Right lobe of liver (tissue), 6 donors: ENCODE results near the gene ZFAND6. TPM values are rescaled to one million over a fixed set of nuclear protein-coding genes. Genes with fewer than 3 reads are reported as not detected.

ENCODE experiments used
- ATAC-seq, 4 donors: fragments of 200-7000 bp; cut with Tn5 transposase; one replicate each; pipeline ENCODE4 v1.9.1; 2020; ENCODE audit warnings: mild to moderate bottlenecking in 4 of 4, moderate library complexity in 4 of 4
- DNase-seq, 3 donors: peaks; one replicate each; pipeline ENCODE4 v3.0.0-alpha.2; 2020
- H3K27ac ChIP-seq, 3 donors: fragments of 200-600 bp; one replicate each; pipeline ENCODE4 v1.8.0; 2022
- H3K27me3 ChIP-seq, 2 donors: fragments of 200-600 bp; one replicate each; pipeline ENCODE4 v1.8.0; 2022
- H3K36me3 ChIP-seq, 4 donors: fragments of 200-600 bp; sonication (generic) in 1 of 4; one replicate each; pipeline versions ENCODE4 v1.5.1 to v1.8.0; 2017 to 2022; ENCODE audit warnings: control low read depth in 1 of 4
- H3K4me1 ChIP-seq, 4 donors: fragments of 200-600 bp; sonication (generic) in 1 of 4; one replicate each; pipeline versions ENCODE4 v1.5.1 to v1.8.0; 2017 to 2022; ENCODE audit warnings: control low read depth in 1 of 4
- H3K4me3 ChIP-seq, 3 donors: fragments of 200-600 bp; one replicate each; pipeline ENCODE4 v1.8.0; 2022
- H3K9me3 ChIP-seq, 4 donors: fragments of 200-600 bp; sonication (generic) in 1 of 4; one replicate each; pipeline versions ENCODE4 v1.5.1 to v1.8.0; 2017 to 2022; ENCODE audit warnings: control low read depth in 1 of 4
- POLR2A ChIP-seq: fragments of 450-650 bp; IDR thresholded peaks from one replicate; pipeline ENCODE4 v1.6.1; 2017; ENCODE audit warnings: antibody characterized with exemption, mild to moderate bottlenecking
- WGBS: methylation state at CpG from one replicate; pipeline ENCODE4 v1.1.6; 2018; ENCODE audit warnings: low coverage, low lambda C conversion rate; ENCODE audit not compliant: insufficient coverage; ENCODE audit errors: missing lambda C conversion rate; 5-methylcytosine and 5-hydroxymethylcytosine counted together
- intact Hi-C, 2 donors: fragments of 100-400 bp; cut with DNase I; formaldehyde crosslinking; loops; one replicate each; pipeline versions ENCODE4 v1.11.2 to v1.14.1; 2022
- total RNA-seq, 6 experiments: library from RNA; depleted of rRNA in 2 of 6; stranded (reverse); fragments of >200 nt in 2 of 6; fragmentation: NEBNext Ultra II Directional in 3 of 6; extraction: Animal tissue kit (Norgen Biotek cat#: 25700) in 3 of 6; gene quantifications; one replicate each; pipeline versions ENCODE4 v1.1.0 to v1.2.4, GENCODE V29; 2016 to 2023
- TF ChIP-seq, protein P1 (sequence below), 4 donors: fragments of 200-600 bp in 3 of 4; fragments of 450-650 bp in 1 of 4; IDR thresholded peaks; one replicate each; pipeline versions ENCODE4 v1.5.1 to v1.8.0; 2016 to 2022; ENCODE audit warnings: antibody characterized with exemption in 4 of 4, mild to moderate bottlenecking in 2 of 4
- donor health status: DM: no; HTN: yes; CAD: no.
- donor health status: DM: no; HTN: no; CAD: no.
- donor health status: DM: no; HTN: no; CAD: no.
- donor health status: DM: no; HTN: yes; CAD: no.
- donor health status: DM: no; HTN: yes; CAD: no.

Gene ZFAND6
- total RNA-seq, 6 experiments from 2014 or later: 46.1 to 111 (median 48.9) TPM

GRCh38 chr15:80163217-80163616, 103.7 kb downstream of the ZFAND6 start:
- Histone ChIP-seq H3K4me1 (peaks cover 2 to 58% (median 35%) of the 10 kb centered on the region in 4 donors), H3K27ac (peak overlapping the region in 2 of 3 donors; percentile 27 to 75), H3K27me3 (no peaks in the 10 kb centered on the region), H3K36me3 (peaks cover 0 to 35% (median 12%) of the 10 kb centered on the region in 4 donors), H3K4me3 (no peak overlapping the region), H3K9me3 (no peaks in the 10 kb centered on the region)
- 33% methylated on average over 5 of the region's 5 CpGs for WGBS
- intact Hi-C loops: no loop called here
- TF ChIP-seq, protein P1, sequence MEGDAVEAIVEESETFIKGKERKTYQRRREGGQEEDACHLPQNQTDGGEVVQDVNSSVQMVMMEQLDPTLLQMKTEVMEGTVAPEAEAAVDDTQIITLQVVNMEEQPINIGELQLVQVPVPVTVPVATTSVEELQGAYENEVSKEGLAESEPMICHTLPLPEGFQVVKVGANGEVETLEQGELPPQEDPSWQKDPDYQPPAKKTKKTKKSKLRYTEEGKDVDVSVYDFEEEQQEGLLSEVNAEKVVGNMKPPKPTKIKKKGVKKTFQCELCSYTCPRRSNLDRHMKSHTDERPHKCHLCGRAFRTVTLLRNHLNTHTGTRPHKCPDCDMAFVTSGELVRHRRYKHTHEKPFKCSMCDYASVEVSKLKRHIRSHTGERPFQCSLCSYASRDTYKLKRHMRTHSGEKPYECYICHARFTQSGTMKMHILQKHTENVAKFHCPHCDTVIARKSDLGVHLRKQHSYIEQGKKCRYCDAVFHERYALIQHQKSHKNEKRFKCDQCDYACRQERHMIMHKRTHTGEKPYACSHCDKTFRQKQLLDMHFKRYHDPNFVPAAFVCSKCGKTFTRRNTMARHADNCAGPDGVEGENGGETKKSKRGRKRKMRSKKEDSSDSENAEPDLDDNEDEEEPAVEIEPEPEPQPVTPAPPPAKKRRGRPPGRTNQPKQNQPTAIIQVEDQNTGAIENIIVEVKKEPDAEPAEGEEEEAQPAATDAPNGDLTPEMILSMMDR (IDR thresholded peaks at IDR 0.05): no peak
- peak; percentile 3 for TF ChIP-seq POLR2A
- peak; percentile 86 to 93 (median 90) for DNase-seq
- ATAC-seq: peak; percentile 79 to 91 (median 84)

- no peaks in the 10 kb centered on the region for H3K27me3 ChIP-seq
- H3K4me3 ChIP-seq: no peak overlapping the region
- intact Hi-C loops: no loop called here
- no peaks in the 10 kb centered on the region for H3K9me3 ChIP-seq
- H3K36me3 ChIP-seq: peaks cover 0 to 35% (median 14%) of the 10 kb centered on the region in 4 donors
- DNase-seq (no peak), ATAC-seq (no peak)
- peak overlapping the region in 1 of 3 donors; percentile 10 for H3K27ac ChIP-seq
- peaks cover 2 to 52% (median 33%) of the 10 kb centered on the region in 4 donors for H3K4me1 ChIP-seq
- no CpG with 5 or more reads among the region's 1 CpG for WGBS
- TF ChIP-seq, protein P1 (IDR thresholded peaks at IDR 0.05): no peak
- peak; percentile 7 for TF ChIP-seq POLR2A
Observed at GRCh38 chr15:80163897-80164296, 104.4 kb downstream of the ZFAND6 start.

- Histone ChIP-seq H3K9me3 (no peaks in the 10 kb centered on the region), H3K4me1 (peaks cover 0 to 45% (median 23%) of the 10 kb centered on the region in 4 donors), H3K27me3 (no peaks in the 10 kb centered on the region), H3K36me3 (peaks cover 0 to 35% (median 8%) of the 10 kb centered on the region in 4 donors), H3K4me3 (no peak overlapping the region), H3K27ac (no peak overlapping the region)
- TF ChIP-seq, protein P1 (IDR thresholded peaks at IDR 0.05): no peak
- TF ChIP-seq POLR2A: no peak
- WGBS: 84% methylated on average over 5 of the region's 8 CpGs
- no peak for DNase-seq
- intact Hi-C loops: no loop called here
- no peak for ATAC-seq
Observed at GRCh38 chr15:80167936-80168335, 108.5 kb downstream of the ZFAND6 start.

GRCh38 chr15:80168421-80168820, 108.9 kb downstream of the ZFAND6 start:
- no peak for ATAC-seq
- Histone ChIP-seq H3K36me3 (peaks cover 0 to 35% (median 8%) of the 10 kb centered on the region in 4 donors), H3K27ac (no peak overlapping the region), H3K4me1 (peaks cover 0 to 48% (median 25%) of the 10 kb centered on the region in 4 donors), H3K4me3 (no peak overlapping the region), H3K9me3 (no peaks in the 10 kb centered on the region), H3K27me3 (no peaks in the 10 kb centered on the region)
- 94% methylated on average over 4 of the region's 5 CpGs for WGBS
- DNase-seq: no peak
- intact Hi-C loops: no loop called here
- TF ChIP-seq, protein P1 (IDR thresholded peaks at IDR 0.05): no peak
- TF ChIP-seq POLR2A: no peak
